ENCODE results near the gene TNNT2. TPM values are rescaled to one million over a fixed set of nuclear protein-coding genes. Genes with fewer than 3 reads are reported as not detected.
A peak's percentile ranks its signal among the peaks of the same experiment; 100 is the strongest.

Gene TNNT2
- total RNA-seq, 1 donor from 2014 or later, result 8,708 TPM

GRCh38 chr1:201358596-201358995, 18.9 kb downstream of the TNNT2 start:
- no peak for TF ChIP-seq CTCF (IDR thresholded peaks at IDR 0.05; ENCODE audit: borderline replicate concordance)
- H3K27me3 ChIP-seq (ENCODE audit: low read depth), result no peaks in the 10 kb centered on the region
- intact Hi-C loops (cut with micrococcal nuclease), result no loop called here
- DNase-seq, result peak; percentile 12
- peaks cover 21% of the 10 kb centered on the region for H3K4me1 ChIP-seq
- no peak overlapping the region for H3K4me3 ChIP-seq
- peak overlapping the region; percentile 61 for H3K27ac ChIP-seq (replicated peaks)
- peaks cover 45% of the 10 kb centered on the region for H3K36me3 ChIP-seq
- H3K9me3 ChIP-seq (replicated peaks), result no peaks in the 10 kb centered on the region

- peak; percentile 49 for DNase-seq
- intact Hi-C loops (cut with micrococcal nuclease), result no loop called here
- Histone ChIP-seq H3K27ac (replicated peaks) (peak overlapping the region; percentile 61), H3K4me3 (no peak overlapping the region), H3K27me3 (ENCODE audit: low read depth) (no peaks in the 10 kb centered on the region), H3K9me3 (replicated peaks) (no peaks in the 10 kb centered on the region), H3K4me1 (peaks cover 13% of the 10 kb centered on the region), H3K36me3 (peaks cover 37% of the 10 kb centered on the region)
- no peak for TF ChIP-seq CTCF (IDR thresholded peaks at IDR 0.05; ENCODE audit: borderline replicate concordance)
These were observed 19.7 kb downstream of the TNNT2 start for GRCh38 chr1:201357636-201358348.

- intact Hi-C loops (cut with micrococcal nuclease), result no loop called here
- Histone ChIP-seq H3K36me3 (peaks cover 31% of the 10 kb centered on the region), H3K9me3 (replicated peaks) (no peaks in the 10 kb centered on the region), H3K4me1 (peaks cover 13% of the 10 kb centered on the region), H3K27ac (replicated peaks) (peak overlapping the region; percentile 61), H3K4me3 (no peak overlapping the region), H3K27me3 (ENCODE audit: low read depth) (no peaks in the 10 kb centered on the region)
- no peak for TF ChIP-seq CTCF (IDR thresholded peaks at IDR 0.05; ENCODE audit: borderline replicate concordance)
- DNase-seq, result peak; percentile 55
These were observed 20.3 kb downstream of the TNNT2 start for GRCh38 chr1:201357211-201357610.

GRCh38 chr1:201356701-201357100, 20.8 kb downstream of the TNNT2 start:
- Histone ChIP-seq H3K4me1 (peaks cover 13% of the 10 kb centered on the region), H3K27me3 (ENCODE audit: low read depth) (no peaks in the 10 kb centered on the region), H3K27ac (replicated peaks) (no peak overlapping the region), H3K4me3 (no peak overlapping the region), H3K9me3 (replicated peaks) (no peaks in the 10 kb centered on the region), H3K36me3 (peaks cover 29% of the 10 kb centered on the region)
- DNase-seq, result peak; percentile 16
- intact Hi-C loops (cut with micrococcal nuclease), result no loop called here
- TF ChIP-seq CTCF (IDR thresholded peaks at IDR 0.05; ENCODE audit: borderline replicate concordance), result no peak

- DNase-seq, result peak; percentile 12
- Histone ChIP-seq H3K27me3 (ENCODE audit: low read depth) (no peaks in the 10 kb centered on the region), H3K9me3 (replicated peaks) (no peaks in the 10 kb centered on the region), H3K4me3 (no peak overlapping the region), H3K36me3 (peaks cover 24% of the 10 kb centered on the region), H3K27ac (replicated peaks) (no peak overlapping the region), H3K4me1 (peaks cover 13% of the 10 kb centered on the region)
- no peak for TF ChIP-seq CTCF (IDR thresholded peaks at IDR 0.05; ENCODE audit: borderline replicate concordance)
- intact Hi-C loops (cut with micrococcal nuclease), result no loop called here
These were observed 21.2 kb downstream of the TNNT2 start for GRCh38 chr1:201356236-201356635.

Measured in left ventricle myocardium inferior (tissue), 1 donor.